Cardiac septum (tissue), 1 donor: ENCODE measurements around the gene TOMM20. TPM values are rescaled to one million over a fixed set of nuclear protein-coding genes. Genes with fewer than 3 reads are reported as not detected.
A peak's percentile ranks its signal among the peaks of the same experiment; 100 is the strongest.
"Not testable (repeated sequence)": the region's sequence is repeated elsewhere in the genome, so short reads cannot be mapped to it uniquely, and the experiment has no call there.

Experiments
- DNase-seq: peaks from one replicate; pipeline ENCODE4 v3.0.0-alpha.2; 2020; ENCODE audit warnings: low spot score
- intact Hi-C: fragments of 100-400 bp; cut with DNase I; formaldehyde crosslinking; loops from one replicate; pipeline ENCODE4 v1.14.0; 2022
- long read RNA-seq: library from polyadenylated mRNA; unstranded; transcript quantifications from one replicate; pipeline ENCODE4 v2.0.0, GENCODE V29; 2021
- total RNA-seq: library from RNA; stranded (reverse); fragmentation: NEBNext Ultra II Directional; extraction: Animal tissue kit (Norgen Biotek cat#: 25700); gene quantifications from one replicate; pipeline ENCODE4 v1.2.1, GENCODE V29; 2021
- donor health status: DM: no; HTN: no; CAD: no.

The TOMM20 gene
- total RNA-seq = 81.9 TPM
- long read RNA-seq, transcript TOMM20-201 (5 exons, 3,387 nt) = major isoform, 86 of 103 reads
- long read RNA-seq, partial matches to known transcripts = 2 of 103 reads
- long read RNA-seq, other reads (novel, unspliced or antisense) = 15 of 103 reads

- peak; percentile 98 for DNase-seq
- intact Hi-C loops = loop anchor here (1.0 kb wide), 1 partner anchor 33 kb away; the partner anchor contains the start of gene RBM34
These were observed at the start of gene TOMM20 for GRCh38 chr1:235128456-235129328. Gene TOMM20, minus strand, starts transcription at chr1:235128837. Its CDS starts 122 bp downstream, at chr1:235128715.

- DNase-seq = no peak
- intact Hi-C loops = no loop called here
These were observed 47.8 kb upstream of the TOMM20 start for GRCh38 chr1:235176486-235176885.

- intact Hi-C loops = no loop called here
These were observed 41.3 kb upstream of the TOMM20 start for GRCh38 chr1:235169986-235170385.

GRCh38 chr1:235168375-235168774, 39.7 kb upstream of the TOMM20 start:
- DNase-seq = no peak
- intact Hi-C loops = no loop called here

More at GRCh38 chr1:235169986-235170385, 41.3 kb upstream of the TOMM20 start:
- DNase-seq = no peak

GRCh38 chr1:235161685-235162327, 33.2 kb upstream of the TOMM20 start:
- DNase-seq = no peak
- intact Hi-C loops = loop anchor here (1.0 kb wide), 1 partner anchor 33 kb away; no protein-coding TSS in a partner anchor

GRCh38 chr1:235160957-235161684, 32.5 kb upstream of the TOMM20 start, which contains the start of gene RBM34:
Gene RBM34, minus strand, starts transcription at chr1:235161250. Its CDS starts 24 bp downstream, at chr1:235161226.
- peak; percentile 97 for DNase-seq
- intact Hi-C loops = loop anchor here (1.0 kb wide), 1 partner anchor 32 kb away; no protein-coding TSS in a partner anchor

- intact Hi-C loops = no loop called here
- DNase-seq = no peak
These were observed 31.8 kb upstream of the TOMM20 start for GRCh38 chr1:235160383-235160956.

- DNase-seq, intact Hi-C loops: not testable (repeated sequence)
These were observed 31.3 kb upstream of the TOMM20 start for GRCh38 chr1:235159930-235160329.

- DNase-seq, intact Hi-C loops: not testable (repeated sequence)
These were observed 30.6 kb upstream of the TOMM20 start for GRCh38 chr1:235159284-235159683.

- intact Hi-C loops = no loop called here
- DNase-seq = no peak
These were observed 30.0 kb upstream of the TOMM20 start for GRCh38 chr1:235158680-235159079.

- DNase-seq = no peak
- intact Hi-C loops = no loop called here
These were observed 28.5 kb upstream of the TOMM20 start for GRCh38 chr1:235157150-235157549.

- DNase-seq = no peak
- intact Hi-C loops = no loop called here
These were observed 28.1 kb upstream of the TOMM20 start for GRCh38 chr1:235156740-235157139.

GRCh38 chr1:235156265-235156664, 27.6 kb upstream of the TOMM20 start:
- no peak for DNase-seq
- intact Hi-C loops = no loop called here

GRCh38 chr1:235152235-235152634, 23.6 kb upstream of the TOMM20 start:
- intact Hi-C loops = no loop called here

GRCh38 chr1:235151033-235151432, 22.4 kb upstream of the TOMM20 start:
- intact Hi-C loops = no loop called here
- DNase-seq = no peak

More at GRCh38 chr1:235152235-235152634, 23.6 kb upstream of the TOMM20 start:
- DNase-seq = no peak

- no peak for DNase-seq
- intact Hi-C loops = no loop called here
These were observed 21.2 kb upstream of the TOMM20 start for GRCh38 chr1:235149824-235150223.

- intact Hi-C loops = no loop called here
- no peak for DNase-seq
These were observed 18.6 kb upstream of the TOMM20 start for GRCh38 chr1:235147269-235147668.

GRCh38 chr1:235145639-235146038, 17.0 kb upstream of the TOMM20 start:
- intact Hi-C loops = no loop called here
- DNase-seq = no peak

- DNase-seq = no peak
These were observed 14.4 kb upstream of the TOMM20 start for GRCh38 chr1:235142991-235143390.

More at GRCh38 chr1:235142991-235143390, 14.4 kb upstream of the TOMM20 start:
- intact Hi-C loops = no loop called here
